Measurements from ENCODE around the gene CBLN4.

Gene CBLN4

DNA sequence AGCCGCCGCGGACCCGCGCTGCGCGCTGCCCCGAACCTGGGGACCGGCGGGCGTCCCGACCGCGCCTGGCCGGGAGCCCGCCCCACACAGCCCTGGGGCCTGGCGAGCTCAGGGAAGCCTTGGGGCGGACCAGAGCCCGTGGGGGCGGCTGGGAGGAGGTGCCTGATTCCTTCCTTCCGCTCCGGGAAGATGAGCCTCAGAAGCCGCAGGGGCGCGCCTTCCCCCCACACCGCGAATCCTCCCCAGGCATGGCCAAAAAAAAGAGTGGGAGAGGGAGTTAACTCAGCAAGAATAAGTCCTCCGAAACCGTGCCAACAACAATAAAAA is at the start of gene CBLN4:
CBLN4 (minus strand) TSS at position 131 of the 327 bp plus-strand sequence. CDS start 1,348 bp downstream, outside the sequence.
- no peak for DNase-seq (ENCODE audit: low read depth)

DNA sequence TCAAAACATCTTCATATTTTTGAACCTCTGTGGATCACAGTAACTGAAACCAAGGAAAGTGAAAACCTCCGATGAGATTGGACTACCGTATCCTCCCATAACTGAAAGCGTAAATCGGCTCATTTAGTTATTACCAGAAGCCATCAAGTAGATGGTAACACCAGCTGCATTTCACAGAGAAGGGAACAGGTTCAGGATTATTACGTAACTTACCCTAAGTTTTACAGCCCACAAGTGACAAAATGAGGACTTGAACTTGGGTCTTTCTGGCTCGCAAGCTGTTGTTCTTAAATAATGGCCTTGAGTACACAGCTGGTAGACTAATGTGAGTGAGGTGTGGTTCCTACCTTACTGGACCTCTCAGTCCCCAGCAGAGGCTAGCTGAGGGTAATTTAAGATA is 37.9 kb upstream of the CBLN4 start:
- no peak for DNase-seq (ENCODE audit: low read depth)

DNA sequence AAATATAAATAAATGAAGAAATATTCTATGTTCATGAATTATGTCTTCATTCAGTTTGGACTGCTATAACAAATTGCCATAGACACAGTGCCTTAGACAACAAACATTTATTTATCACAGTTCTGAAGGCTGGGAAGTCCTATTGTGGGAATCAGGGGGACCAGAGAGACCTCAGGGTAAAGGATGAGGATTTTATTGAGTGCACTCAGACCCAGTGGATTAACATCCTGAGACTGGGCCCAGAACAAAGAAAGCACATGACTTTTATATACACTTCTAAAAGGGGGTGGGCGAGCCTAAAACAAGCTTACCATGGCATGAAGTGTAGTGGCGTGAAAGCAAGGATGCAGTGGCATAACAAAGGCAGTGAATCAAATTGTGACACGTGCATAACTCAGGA is 26.9 kb upstream of the CBLN4 start:
- no peak for DNase-seq (ENCODE audit: low read depth)

DNA sequence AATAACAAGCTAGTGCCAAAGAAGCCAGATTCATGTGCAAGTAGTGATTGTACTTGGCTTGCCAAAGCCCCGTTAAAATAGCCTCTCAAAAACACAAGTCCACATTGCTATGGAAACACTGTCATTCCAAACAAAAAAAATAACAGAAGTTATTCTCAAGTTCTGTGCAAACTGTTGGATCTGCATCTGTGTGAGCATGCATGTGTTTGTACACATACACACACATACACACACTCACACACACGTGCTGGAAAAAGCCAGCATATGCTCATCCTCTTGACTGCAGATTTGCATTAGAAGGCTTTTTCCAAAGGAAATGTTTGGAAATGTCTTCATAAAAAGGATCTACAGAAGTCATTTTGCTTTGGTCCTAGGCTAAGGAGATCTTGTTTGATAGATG is 13.4 kb upstream of the CBLN4 start:
- no peak for DNase-seq (ENCODE audit: low read depth)

DNA sequence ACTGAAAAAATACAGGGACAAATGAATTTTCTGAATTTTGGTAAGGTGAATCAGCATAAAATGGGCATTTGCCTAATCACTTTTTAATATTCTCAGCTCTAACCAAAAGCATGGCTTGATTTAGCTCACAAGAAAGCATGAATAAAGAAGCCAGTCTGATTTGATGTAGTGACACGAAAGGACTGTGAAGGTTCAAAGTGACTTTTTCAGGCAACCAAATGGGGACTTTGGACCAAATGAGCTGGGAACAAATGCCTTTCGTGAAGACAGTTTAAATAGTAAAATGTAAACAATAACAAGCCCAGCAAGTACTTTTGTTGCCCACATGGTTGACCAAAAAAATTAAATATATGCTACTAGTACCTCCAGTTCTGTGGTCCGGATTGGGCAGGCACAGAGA is 12.9 kb upstream of the CBLN4 start:
- DNase-seq (ENCODE audit: low read depth) = no peak

DNA sequence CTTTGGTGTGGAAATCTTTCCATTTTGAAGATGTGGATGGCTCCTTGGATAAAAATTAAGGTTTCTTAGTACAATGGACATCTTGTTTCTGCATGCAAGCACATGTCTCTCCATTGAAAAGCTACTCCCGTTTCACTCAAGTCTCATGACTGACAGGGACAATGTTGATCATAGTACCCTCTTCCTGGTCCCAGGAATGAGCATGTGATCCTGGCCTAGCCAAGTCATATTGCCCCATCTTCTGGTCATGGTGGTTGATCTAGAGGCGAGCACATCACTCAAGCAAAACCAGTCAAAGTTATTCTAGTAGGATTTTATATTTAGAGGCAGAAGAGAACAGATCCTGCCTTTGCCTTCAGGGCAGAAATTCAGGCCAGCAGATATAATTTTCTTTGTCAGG is 12.2 kb upstream of the CBLN4 start:
- DNase-seq (ENCODE audit: low read depth) = no peak

DNA sequence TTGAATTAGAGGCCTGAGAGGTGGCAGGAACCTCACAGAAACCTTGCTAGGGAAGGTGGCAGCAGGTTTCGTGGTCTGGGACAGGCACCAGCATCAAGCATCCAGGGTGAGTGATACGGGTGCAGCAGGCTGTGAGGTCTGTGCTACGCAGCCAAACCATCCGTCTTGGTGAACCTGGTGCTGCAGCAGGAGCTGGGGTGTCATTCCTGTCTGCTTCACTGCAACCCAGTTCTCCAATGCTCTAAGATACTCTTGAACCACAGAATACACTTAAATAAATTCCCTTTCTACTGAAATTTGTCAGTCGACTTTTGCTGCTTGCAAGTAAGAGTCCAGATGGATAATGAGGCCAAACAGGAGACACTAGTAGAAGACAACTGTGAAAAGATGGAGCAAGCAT is 9.7 kb upstream of the CBLN4 start:
- no peak for DNase-seq (ENCODE audit: low read depth)

DNA sequence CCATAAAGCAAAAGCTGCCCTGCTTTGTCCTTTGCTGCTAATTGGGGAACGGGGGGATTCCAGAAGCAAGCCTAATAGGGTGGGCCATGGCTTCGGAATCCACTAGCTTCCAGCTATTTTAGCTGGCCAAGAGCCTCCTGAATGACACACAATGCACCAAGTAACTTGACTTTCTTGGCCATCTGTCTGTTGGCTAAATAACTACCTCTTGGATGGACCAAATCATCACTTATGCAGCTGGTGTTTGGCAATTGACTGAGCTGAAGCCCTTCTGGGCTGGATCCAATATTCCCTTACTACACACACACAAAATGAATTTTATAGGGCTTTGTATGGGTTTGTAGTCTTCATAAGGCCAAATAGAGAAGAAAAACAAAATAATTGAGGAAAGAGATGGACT is 8.8 kb upstream of the CBLN4 start:
- DNase-seq (ENCODE audit: low read depth) = no peak

DNA sequence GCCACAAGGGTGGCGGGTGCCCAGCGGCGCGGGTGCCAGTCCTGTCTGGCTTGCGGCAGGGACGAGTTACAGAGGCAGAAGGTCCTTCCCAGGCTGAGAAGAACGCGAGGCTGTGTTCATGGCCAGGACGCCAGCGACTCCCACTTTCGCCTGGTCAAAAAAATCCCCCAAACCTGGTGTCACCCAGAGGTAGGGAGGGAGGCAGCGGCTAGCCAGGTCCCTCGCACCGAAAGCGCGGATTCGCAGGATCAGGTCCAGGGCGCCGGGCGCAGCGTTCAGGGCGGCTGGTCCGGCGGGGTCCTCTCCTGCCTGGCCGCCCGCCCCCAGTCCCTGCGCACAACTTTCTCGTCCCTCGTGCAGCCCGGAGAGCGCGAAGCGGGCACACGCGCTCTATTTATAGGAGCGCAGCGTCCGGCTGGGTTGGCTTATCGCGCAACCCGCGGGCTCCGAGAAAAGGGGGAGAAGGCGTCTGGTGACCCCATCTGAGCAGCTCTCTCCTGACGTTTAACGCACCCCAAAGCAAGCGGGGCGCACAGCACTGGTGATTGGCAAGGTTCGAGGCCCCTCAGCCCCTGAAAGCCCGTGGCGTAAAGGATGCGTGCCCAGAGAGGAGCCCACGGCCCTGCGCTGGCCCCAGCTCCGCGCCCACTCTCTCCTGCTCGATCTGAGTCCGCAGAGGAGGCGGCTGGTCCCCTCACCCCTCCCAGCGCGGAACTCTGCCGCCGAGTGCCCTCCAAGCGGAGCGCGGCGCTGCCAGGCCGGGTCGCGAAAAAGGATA is 519 bp downstream of the CBLN4 start:
- no peak for DNase-seq (ENCODE audit: low read depth)

DNA sequence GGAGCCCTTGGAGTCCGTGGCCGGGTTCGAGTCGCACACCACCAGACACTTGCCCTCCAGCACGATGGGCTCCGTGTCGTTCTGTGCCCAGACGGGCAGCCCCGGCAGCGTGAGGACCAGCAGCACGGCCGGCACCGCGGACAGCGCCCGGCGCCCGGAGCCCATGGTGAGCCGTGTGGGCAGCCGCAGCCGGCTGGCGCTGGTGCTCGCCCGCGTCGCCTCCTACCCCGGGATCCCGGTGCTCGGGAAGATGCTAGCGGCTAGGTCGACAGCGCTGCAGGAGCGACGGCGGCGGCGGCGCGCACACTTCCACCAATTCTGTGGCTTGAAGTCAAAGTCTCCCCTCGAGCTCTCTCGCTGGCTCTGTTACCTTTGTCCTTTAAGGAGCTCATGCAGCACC is 1.3 kb downstream of the CBLN4 start:
- DNase-seq (ENCODE audit: low read depth) = no peak

DNA sequence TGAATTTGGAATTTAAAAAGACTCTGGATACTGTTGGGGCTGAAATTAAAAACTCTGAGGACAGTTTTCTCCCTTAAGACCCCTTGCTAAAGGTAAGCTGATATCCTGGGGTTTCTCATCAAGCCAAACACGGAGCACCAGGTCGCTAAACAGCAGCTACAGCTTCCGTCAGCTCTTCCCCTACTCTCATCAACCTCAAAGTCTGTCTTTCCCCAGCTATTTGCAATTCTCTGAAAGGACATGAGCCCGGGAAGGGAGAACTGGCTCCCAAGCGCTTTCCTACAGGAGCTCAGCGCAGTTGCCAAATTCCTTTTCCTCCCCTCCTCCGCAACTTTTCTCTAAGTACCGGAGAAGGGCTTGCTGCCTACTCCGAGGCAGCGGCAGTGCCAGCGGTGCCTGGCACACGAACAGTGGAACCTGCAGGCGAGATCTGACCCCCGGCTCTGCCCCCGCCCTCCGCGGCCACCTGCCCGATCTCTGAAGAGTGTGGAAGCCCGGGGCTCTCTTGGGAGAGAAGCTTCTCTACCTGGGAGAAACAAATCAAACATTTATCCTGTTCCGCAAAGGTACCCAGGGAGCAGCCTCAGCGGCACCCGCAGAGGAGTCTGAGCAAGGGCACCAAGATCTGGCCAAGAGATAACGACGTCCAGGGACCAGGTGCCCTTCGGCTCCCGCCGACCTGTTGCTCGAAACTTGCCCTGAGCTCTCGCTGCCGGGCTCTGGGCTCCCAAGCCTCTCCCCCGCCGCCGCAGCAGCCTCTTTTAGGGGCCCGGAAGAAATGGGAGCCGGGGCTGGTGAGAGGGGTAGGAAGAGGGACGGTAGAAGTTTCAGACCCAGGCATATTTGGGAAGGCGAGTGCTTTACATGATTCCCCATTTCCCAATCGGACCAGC is 2.2 kb downstream of the CBLN4 start:
- DNase-seq (ENCODE audit: low read depth) = no peak

DNA sequence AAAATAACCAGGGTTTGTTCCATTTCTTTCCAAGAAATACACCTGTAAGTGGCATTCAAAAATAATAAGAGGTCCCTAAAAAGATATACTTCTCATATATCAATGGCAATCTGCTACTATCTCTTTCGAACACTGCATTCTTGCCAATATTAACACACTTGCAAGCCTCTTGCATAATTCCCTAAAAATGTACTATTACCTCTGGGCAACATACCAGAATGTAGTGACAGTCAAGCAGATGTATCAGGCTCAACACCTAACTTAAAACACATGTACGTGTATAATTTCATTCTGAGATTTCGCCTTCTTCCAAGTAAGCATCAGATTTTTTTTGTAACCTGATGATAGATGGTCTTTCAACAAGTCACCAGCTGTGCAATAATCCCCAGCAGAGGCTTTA is 3.4 kb downstream of the CBLN4 start:
- no peak for DNase-seq (ENCODE audit: low read depth)

DNA sequence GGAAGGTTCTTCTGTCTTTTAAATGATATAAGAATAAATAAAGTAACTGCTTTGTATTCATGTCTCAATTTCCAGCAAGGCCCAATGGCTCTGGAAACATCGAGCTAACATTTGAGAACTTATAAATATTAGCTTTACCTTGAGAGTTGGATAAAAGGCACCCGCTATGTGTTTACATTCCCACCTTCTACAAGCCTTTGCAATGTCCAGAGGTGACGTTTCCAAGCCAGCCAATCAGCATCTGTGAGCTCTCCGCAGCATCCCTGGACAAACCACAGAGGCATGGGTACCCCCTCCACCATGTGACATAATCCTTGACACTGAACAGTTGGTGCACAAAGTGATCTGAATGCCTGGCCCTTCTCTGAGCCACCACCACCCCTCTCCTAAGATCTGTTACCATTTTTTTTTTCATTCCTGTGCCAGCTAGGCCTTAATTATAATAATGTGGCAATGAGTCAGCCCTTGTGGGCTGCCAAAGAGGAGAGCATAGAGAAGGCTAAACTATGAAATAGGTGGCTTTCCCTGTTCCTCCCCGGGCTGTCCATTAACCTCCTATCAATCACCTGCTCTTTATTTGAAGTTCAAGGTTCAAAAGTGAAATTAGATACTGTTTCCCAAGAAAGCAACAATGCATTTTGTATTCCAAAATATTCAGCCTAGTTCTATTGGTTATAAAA is 4.1 kb downstream of the CBLN4 start:
- no peak for DNase-seq (ENCODE audit: low read depth)

DNA sequence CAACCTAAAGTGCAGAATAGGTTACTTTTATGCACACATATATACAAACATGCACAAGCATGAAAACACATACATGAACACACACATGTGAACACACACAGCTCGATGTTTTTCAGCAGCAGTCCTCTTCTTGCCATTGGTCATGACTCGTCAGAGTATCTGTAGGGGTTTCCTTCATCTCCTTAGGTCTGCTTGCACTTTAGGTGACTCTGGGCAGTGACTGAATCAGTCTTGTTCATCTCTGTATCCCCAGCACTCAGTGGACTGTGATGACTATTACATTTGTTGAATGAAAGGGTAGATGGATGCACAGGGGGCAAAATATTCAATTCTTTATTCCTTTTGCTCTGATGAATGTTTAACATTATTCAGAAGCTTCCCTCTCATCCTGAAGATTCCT is 26.8 kb downstream of the CBLN4 start:
- no peak for DNase-seq (ENCODE audit: low read depth)

DNA sequence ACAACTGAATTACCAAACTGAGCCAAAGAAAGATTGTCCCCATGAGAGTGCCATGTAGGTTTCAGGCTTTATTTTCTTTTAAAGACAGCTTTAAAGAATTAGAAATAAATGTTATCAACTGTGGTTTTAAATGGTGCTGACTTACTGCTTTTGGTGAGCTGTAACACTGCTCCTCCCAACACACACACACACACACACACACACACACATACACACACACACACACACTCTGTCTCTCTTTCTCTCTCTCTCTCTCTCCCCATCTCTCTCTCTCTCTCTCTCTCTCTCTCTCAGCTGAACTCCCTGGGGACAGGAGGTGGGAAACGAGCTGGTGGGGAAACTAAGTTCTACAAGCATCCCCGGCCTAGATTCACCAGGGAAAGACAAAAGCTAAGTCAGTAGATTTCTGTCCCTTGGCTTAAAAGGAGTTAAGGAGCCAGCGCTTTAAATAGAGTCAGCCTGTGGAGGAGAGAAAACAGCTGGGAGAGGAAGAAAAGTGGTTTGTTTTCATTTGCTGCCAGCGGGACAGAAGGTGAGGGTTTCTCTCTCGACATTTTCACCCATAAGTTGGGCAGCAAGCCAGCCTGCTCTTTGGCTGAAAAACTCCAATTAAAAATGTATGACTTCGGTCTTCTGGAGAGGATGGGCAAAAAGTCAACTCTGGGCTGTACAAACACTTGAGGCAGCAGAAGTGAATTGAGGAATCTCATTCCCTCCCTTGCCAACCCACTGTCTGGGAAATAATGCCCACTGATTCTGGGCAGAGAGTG is 27.4 kb downstream of the CBLN4 start:
- DNase-seq (ENCODE audit: low read depth) = no peak

DNA sequence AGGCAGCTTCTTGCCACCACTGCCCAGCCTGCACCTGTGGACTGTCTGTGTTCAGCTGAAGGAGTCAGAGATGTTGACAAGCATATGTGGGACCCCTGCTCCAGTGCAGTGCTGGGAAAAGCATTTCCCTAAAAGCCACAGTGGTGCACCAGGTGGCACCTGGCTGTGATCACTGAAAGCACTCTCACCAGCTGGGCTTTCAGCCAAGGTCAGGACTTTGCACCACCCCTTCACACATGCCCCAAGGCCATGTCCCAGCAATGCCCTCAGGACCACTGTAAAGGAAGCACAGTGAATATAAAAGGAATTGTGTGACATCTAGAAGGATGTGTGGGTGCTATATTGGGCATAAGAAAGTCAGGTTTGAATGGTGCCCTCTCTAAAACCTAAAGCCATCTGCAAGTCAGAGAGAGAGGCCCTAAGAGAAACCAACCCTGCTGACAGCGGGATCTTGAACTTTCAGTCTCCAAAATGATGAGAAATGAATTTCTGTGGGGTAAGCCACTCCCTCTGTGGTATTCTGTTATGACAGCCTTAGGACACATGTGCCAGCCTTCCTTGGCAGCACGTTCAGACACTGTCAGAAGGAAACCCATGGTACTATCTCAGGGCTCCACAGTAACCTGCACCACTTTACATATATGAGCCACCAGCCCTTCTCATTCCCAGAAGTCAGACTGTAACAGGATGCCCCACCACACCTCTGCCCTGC is 30.7 kb downstream of the CBLN4 start:
- DNase-seq (ENCODE audit: low read depth) = no peak

DNA sequence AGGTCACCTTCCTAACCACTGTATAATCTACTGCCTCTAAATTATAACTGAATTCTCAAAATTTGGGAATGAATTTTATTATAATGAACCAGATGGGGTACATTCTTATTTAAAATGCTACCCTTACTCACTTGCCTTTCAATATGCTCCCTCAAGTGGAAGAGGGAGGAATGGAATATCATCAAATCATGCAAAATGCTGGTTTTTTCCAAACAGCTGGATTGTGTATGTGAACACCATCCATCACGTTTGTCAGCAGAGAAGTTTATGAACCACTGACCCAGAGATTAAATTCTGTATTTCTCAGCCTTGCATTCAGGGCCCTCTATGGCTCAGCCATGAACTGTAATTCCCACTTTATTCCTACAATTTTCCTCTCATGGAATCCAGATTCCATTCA is 40.5 kb downstream of the CBLN4 start:
- DNase-seq (ENCODE audit: low read depth) = no peak

DNA sequence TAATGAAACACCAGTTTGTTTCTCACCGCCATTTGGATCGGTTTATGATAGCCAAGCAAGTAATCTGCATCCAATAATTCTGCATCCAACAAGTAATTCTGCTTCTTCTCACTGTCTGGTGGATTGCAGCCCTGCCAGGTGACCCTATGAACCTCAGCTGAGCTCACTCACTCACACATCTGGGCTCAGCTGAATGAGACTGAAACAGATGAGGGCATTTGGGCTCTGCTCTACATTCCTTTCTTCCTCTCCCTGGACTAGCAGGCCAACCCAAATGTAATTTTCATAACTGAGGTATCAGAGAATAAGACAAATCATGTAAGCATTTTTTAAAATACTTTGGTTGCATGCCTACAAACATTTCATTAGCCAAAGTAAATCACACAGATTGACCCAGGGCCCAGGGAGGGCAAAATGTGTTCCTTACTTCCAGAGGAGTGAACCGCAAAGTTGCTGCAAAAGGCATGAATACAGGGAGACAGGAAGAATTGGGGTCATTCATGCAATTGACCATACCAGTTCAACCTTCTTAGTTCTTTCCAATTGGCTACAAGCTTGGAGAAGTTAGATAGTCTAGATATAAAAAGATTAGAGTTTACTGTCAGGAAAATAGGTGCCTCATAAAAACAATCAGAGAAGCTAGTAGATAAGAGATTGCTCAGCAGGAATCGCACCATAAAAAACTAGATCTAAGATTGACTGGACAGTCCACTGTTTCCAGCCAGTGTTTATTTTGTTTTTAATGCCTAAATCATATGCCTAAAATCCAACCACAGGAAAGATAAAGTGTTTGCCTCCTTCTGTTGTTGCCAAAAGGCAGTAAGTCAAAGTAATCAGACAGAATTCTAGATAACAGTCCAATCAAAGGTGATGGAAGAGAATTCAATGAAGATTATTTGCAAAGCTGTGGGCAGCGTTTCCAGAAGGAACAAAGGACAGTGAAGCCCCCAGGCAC is 43.7 kb downstream of the CBLN4 start:
- DNase-seq (ENCODE audit: low read depth) = no peak

DNA sequence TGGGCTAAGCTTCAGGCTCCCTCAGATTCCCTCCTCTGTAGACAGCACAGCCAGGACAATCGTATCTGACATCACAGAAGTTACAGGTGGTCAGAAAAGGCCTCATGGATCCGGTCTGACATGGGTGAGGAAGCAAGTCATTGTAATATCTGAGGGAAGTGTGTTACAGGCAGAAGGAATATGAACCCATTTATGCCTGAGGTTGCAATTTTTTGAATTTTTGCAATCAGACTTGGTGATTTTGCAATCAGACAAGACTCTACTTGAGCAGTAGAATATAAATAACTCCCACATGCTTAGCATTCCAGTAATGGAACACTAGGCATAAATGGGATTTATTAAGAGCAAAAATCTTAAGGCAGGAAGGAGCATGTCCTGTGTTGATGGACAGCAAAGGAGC is 52.1 kb downstream of the CBLN4 start:
- no peak for DNase-seq (ENCODE audit: low read depth)

DNA sequence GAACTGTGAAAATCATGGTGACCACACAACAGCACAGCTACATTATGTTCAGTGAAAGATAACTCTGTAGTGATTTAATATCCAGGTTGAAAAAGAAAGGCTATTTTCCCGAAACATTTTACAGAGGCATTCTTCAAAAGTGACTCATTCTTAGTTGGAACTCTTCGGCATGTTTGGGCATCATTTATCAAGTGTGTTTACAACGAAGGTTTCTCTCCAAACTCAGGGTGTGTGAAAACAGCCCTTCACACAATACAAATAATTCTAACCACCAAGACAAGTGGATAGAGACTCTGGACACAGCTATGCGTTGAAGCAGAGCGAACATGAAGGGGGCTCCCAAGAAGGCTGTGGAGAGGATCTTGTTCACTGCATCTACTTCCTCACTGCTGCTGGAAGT is 57.6 kb downstream of the CBLN4 start:
- DNase-seq (ENCODE audit: low read depth) = no peak

Data from activated gamma-delta T cell treated with anti-CD3 and anti-CD28 coated beads, Interleukin-2, amount 50 U/mL, for 16 hours (primary cell).